Stomach (tissue), 4 donors: ENCODE measurements around the gene FAM151A.

Experiments used
- CTCF ChIP-seq, 7 experiments: fragments of 450-650 bp in 4 of 7; fragments of 200-600 bp in 3 of 7; sonication (generic) in 3 of 7; IDR thresholded peaks; one replicate each; pipeline ENCODE4 v1.5.1; 2016 to 2019; ENCODE audit warnings: antibody characterized with exemption in 7 of 7, control low read depth in 2 of 7, mild to moderate bottlenecking in 1 of 7
- POLR2A ChIP-seq, 4 donors: fragments of 450-650 bp; IDR thresholded peaks; one replicate each; pipeline ENCODE4 v1.6.1; 2016; ENCODE audit warnings: antibody characterized with exemption in 4 of 4, control low read depth in 2 of 4, mild to moderate bottlenecking in 1 of 4, moderate library complexity in 1 of 4

GRCh38 chr1:54565113-54565501, 58.2 kb downstream of the FAM151A start:
- TF ChIP-seq POLR2A (IDR thresholded peaks at IDR 0.05) (no peak), CTCF (IDR thresholded peaks at IDR 0.05) (no peak)
